PC-9 (cell line): ENCODE measurements around the gene LAMC3. TPM values are rescaled to one million over a fixed set of nuclear protein-coding genes. Genes with fewer than 3 reads are reported as not detected.

Source experiments
- BruUV-seq: library from RNA; stranded (reverse); fragments of 400-500 nt; replicated peaks from 2 replicates; lab custom pipeline; 2021; lab: Mats Ljungman, UMichigan
- CTCF ChIA-PET: fragments of 300-600 bp; sonication (Branson Sonifier 250); formaldehyde crosslinking; loops from one replicate; lab custom pipeline; 2022; ENCODE audit warnings: antibody characterized with exemption; lab: Charles Lee
- POLR2A ChIA-PET: fragments of 300-600 bp; sonication (Branson Sonifier 250); formaldehyde crosslinking; loops from one replicate; lab custom pipeline; 2022; ENCODE audit warnings: antibody characterized with exemption; ENCODE audit not compliant: unreplicated experiment; lab: Charles Lee
- DNase-seq, 2 experiments: peaks; one replicate each; pipeline versions ENCODE4 v3.0.0 to v3.0.0-alpha.2; 2015 to 2022; ENCODE audit warnings: mixed read lengths in 1 of 2
- H2AFZ ChIP-seq: fragments of 200-600 bp; sonication (generic); 2 replicates; pipeline ENCODE4 v1.8.1; 2017; ENCODE audit warnings: antibody characterized with exemption
- H3F3A ChIP-seq: fragments of 200-600 bp; sonication (generic); 2 replicates; pipeline ENCODE4 v1.8.1; 2017; ENCODE audit warnings: antibody characterized with exemption, mild to moderate bottlenecking, low read depth; ENCODE audit not compliant: insufficient read depth
- H3K27ac ChIP-seq: fragments of 200-600 bp; sonication (generic); 2 replicates; pipeline ENCODE4 v1.6.1; 2016; ENCODE audit warnings: mixed run types
- H3K27me3 ChIP-seq: fragments of 200-600 bp; sonication (generic); 2 replicates; pipeline ENCODE4 v1.6.1; 2016; ENCODE audit warnings: low read depth, mixed run types; ENCODE audit not compliant: insufficient read depth
- H3K36me3 ChIP-seq: fragments of 200-600 bp; sonication (generic); 2 replicates; pipeline ENCODE4 v1.6.1; 2016; ENCODE audit warnings: low read depth, mixed run types
- H3K4me1 ChIP-seq: fragments of 200-600 bp; sonication (generic); replicated peaks from 2 replicates; pipeline ENCODE4 v1.6.1; 2016; ENCODE audit warnings: mixed run types; ENCODE audit not compliant: insufficient read depth
- H3K4me2 ChIP-seq: fragments of 200-600 bp; sonication (generic); 2 replicates; pipeline ENCODE4 v1.6.1; 2017; ENCODE audit warnings: mixed run types
- H3K4me3 ChIP-seq: fragments of 200-600 bp; sonication (generic); 2 replicates; pipeline ENCODE4 v1.6.1; 2016; ENCODE audit warnings: mixed run types
- H3K79me2 ChIP-seq: fragments of 200-600 bp; sonication (generic); 2 replicates; pipeline ENCODE4 v1.6.1; 2017; ENCODE audit warnings: low read depth, mixed run types
- H3K9me2 ChIP-seq: fragments of 200-600 bp; sonication (generic); 2 replicates; pipeline ENCODE4 v1.8.1; 2017; ENCODE audit warnings: mild to moderate bottlenecking; ENCODE audit not compliant: insufficient read depth
- H3K9me3 ChIP-seq: fragments of 200-600 bp; sonication (generic); 2 replicates; pipeline ENCODE4 v1.8.1; 2016; ENCODE audit warnings: low read depth; ENCODE audit not compliant: insufficient read depth
- H4K20me1 ChIP-seq: fragments of 200-600 bp; sonication (generic); 2 replicates; pipeline ENCODE4 v1.8.1; 2017; ENCODE audit not compliant: insufficient read depth
- EZH2 ChIP-seq: fragments of 200-600 bp; sonication (generic); IDR thresholded peaks from 2 replicates; pipeline ENCODE4 v1.8.0; 2017; ENCODE audit warnings: antibody characterized with exemption, low read depth
- intact Hi-C: fragments of 100-400 bp; cut with micrococcal nuclease; formaldehyde crosslinking; loops from one replicate; pipeline ENCODE4 v1.10.0; 2022; ENCODE audit not compliant: unreplicated experiment
- total RNA-seq: library from RNA; stranded (reverse); gene quantifications from 2 replicates; pipeline ENCODE4 v1.2.3, GENCODE V29; 2021
- TF ChIP-seq, protein P1 (sequence below): fragments of 200-600 bp; sonication (generic); conservative IDR thresholded peaks from 2 replicates; pipeline ENCODE4 v1.6.1; 2017; ENCODE audit warnings: mixed run types, antibody characterized with exemption, mild to moderate bottlenecking, moderate library complexity

Gene LAMC3
- total RNA-seq, 1 experiment from 2014 or later, result 0.41 TPM

DNA sequence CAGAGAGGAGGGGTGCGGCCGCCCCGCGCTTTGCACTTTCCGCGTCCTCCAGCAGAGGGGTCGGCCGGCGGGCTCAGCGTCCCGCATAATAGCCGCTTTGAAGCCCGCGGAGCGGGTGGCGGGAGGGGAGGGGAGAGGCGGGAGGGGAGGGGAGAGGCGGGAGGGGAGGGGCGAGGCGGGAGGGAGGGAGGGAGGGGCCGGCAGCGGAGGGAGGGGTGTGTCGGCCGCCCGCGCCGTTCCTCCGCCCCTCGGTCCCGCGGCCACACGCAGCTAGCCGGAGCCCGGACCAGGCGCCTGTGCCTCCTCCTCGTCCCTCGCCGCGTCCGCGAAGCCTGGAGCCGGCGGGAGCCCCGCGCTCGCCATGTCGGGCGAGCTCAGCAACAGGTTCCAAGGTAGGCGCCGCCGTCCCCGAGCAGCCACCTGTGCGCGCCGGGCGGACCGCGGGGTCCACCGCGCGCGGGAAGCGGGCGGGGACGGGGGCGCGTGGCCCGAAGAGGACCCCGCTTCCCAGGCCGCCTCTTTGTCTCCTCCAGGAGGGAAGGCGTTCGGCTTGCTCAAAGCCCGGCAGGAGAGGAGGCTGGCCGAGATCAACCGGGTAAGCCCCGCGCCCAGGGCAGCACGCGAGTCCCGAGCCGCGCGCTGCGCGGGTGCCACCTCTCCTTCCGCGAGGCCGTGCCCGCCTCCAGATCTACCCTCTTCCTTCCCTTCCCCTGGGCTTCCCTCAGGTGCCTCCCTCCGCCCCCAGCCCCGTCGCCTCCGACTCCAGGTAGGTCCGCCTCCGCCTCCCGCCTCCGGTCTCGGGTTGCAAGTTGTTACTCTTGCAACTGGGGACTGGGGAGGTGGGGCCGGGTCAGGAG is 87.5 kb downstream of the LAMC3 start, which contains the start of gene AIF1L:
Gene AIF1L, plus strand, starts transcription at position 263 of the 857 bp plus-strand sequence. Its CDS starts 99 bp downstream, at position 362.
- no peaks in the 10 kb centered on the region for H3K9me2 ChIP-seq
- TF ChIP-seq, protein P1, sequence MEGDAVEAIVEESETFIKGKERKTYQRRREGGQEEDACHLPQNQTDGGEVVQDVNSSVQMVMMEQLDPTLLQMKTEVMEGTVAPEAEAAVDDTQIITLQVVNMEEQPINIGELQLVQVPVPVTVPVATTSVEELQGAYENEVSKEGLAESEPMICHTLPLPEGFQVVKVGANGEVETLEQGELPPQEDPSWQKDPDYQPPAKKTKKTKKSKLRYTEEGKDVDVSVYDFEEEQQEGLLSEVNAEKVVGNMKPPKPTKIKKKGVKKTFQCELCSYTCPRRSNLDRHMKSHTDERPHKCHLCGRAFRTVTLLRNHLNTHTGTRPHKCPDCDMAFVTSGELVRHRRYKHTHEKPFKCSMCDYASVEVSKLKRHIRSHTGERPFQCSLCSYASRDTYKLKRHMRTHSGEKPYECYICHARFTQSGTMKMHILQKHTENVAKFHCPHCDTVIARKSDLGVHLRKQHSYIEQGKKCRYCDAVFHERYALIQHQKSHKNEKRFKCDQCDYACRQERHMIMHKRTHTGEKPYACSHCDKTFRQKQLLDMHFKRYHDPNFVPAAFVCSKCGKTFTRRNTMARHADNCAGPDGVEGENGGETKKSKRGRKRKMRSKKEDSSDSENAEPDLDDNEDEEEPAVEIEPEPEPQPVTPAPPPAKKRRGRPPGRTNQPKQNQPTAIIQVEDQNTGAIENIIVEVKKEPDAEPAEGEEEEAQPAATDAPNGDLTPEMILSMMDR, result no peak
- no peak for TF ChIP-seq EZH2
- H3K27me3 ChIP-seq, result no peaks in the 10 kb centered on the region
- H3F3A ChIP-seq, result peaks cover 17% of the 10 kb centered on the region; the same call in 1 of the 2 replicates
- no peak within 1 kb of the TSS for H3K27ac ChIP-seq
- peak; percentile 76 to 92 for DNase-seq
- CTCF ChIA-PET, result interaction anchor here (0.6 kb wide), 4 partner anchors 15 to 635 kb away, joined by 3 to 7 read pairs (median 5); no protein-coding TSS in a partner anchor
- H2AFZ ChIP-seq, result peak within 1 kb of the TSS; percentile 92
- peak within 1 kb of the TSS; percentile 81 for H3K4me2 ChIP-seq
- POLR2A ChIA-PET, result interaction anchor here (0.6 to 1.8 kb wide), 6 partner anchors 8 to 277 kb away, joined by 3 to 7 read pairs (median 5); partner anchors contain the start of gene NUP214
- peaks cover 14% of the 10 kb centered on the region; the same call in 1 of the 2 replicates for H4K20me1 ChIP-seq
- H3K4me3 ChIP-seq, result peak within 1 kb of the TSS; percentile 92
- H3K79me2 ChIP-seq, result 0 out of 2 replicates have a peak, but pooled peaks cover 4% of the 10 kb centered on the region
- no peaks in the 10 kb centered on the region for H3K9me3 ChIP-seq
- H3K36me3 ChIP-seq, result no peaks in the 10 kb centered on the region
- TSS peak; percentile 57 for BruUV-seq
- intact Hi-C loops, result no loop called here
- H3K4me1 ChIP-seq, result peaks cover 31% of the 10 kb centered on the region

DNA sequence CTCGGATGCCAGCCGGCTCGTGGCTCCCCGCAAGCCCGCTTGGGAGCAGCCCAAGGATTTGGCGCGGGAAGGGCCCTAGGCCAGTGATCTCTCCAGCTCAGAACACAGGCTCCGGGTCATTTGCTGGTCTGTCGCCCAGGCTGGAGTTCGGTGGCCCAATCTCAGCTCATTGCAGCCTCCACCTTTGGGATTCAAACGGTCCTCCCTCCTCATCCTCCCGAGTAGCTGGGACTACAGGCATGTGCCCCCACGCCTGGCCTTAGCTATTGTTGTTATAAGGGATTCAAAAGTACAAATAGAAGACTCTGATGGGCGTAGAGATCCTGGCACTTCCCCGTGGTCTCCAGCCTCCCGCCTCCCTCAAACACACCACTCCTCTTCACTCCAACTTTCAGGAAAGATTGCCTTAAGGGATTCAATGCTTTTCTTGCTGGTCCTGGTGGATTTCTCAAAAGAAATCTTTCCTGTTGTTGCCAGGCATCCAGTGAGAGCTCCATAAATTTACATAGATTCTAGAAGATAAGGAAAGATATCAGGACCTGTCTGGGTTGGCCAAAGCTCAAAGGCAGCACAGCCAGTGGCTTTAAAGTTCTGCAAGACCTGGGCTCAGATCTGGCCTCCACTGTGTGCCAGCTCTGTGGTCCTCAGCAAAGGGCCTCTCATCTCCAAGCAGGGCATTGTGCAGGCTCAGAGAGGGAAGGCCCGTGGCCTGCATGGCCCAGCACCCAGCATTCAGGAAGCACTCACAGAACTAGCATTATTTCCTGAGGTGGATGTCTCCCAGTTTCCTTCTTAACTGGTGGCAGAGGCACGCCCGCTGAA is 88.4 kb downstream of the LAMC3 start:
- H2AFZ ChIP-seq, result peak overlapping the region; percentile 92
- H3K9me2 ChIP-seq, result no peaks in the 10 kb centered on the region
- H3K79me2 ChIP-seq, result 0 out of 2 replicates have a peak, but pooled peaks cover 4% of the 10 kb centered on the region
- no peaks in the 10 kb centered on the region for H3K9me3 ChIP-seq
- peaks cover 29% of the 10 kb centered on the region for H3K4me1 ChIP-seq
- ChIA-PET POLR2A (interaction anchor here (0.6 to 1.8 kb wide), 6 partner anchors 8 to 276 kb away, joined by 3 to 7 read pairs (median 5); partner anchors contain the start of gene NUP214), CTCF (interaction anchor here (0.6 to 1.1 kb wide), 5 partner anchors 38 to 636 kb away, joined by 3 to 7 read pairs (median 3); no protein-coding TSS in a partner anchor)
- no peak for DNase-seq
- intact Hi-C loops, result no loop called here
- peak overlapping the region; percentile 92 for H3K4me3 ChIP-seq
- H3K27me3 ChIP-seq, result no peaks in the 10 kb centered on the region
- H4K20me1 ChIP-seq, result peaks cover 14% of the 10 kb centered on the region; the same call in 1 of the 2 replicates
- TF ChIP-seq EZH2, result no peak
- TF ChIP-seq, protein P1, result no peak
- no peak overlapping the region for H3K27ac ChIP-seq
- H3K36me3 ChIP-seq, result no peaks in the 10 kb centered on the region
- BruUV-seq, result TSS peak; percentile 48
- H3K4me2 ChIP-seq, result peak overlapping the region; percentile 81
- H3F3A ChIP-seq, result peaks cover 17% of the 10 kb centered on the region; the same call in 1 of the 2 replicates
